GM21528 (cell line): ENCODE measurements around the gene PREB.

ENCODE experiments used
- ATAC-seq: cut with Tn5 transposase; IDR thresholded peaks from one replicate; pipeline ENCODE4 v1.9.1; 2021; ENCODE audit warnings: mild to moderate bottlenecking, moderate library complexity; ENCODE audit not compliant: unreplicated experiment, low FRiP score

The PREB gene

GRCh38 chr2:27154488-27154887, 20.1 kb upstream of the PREB start:
- ATAC-seq: no peak

DNA sequence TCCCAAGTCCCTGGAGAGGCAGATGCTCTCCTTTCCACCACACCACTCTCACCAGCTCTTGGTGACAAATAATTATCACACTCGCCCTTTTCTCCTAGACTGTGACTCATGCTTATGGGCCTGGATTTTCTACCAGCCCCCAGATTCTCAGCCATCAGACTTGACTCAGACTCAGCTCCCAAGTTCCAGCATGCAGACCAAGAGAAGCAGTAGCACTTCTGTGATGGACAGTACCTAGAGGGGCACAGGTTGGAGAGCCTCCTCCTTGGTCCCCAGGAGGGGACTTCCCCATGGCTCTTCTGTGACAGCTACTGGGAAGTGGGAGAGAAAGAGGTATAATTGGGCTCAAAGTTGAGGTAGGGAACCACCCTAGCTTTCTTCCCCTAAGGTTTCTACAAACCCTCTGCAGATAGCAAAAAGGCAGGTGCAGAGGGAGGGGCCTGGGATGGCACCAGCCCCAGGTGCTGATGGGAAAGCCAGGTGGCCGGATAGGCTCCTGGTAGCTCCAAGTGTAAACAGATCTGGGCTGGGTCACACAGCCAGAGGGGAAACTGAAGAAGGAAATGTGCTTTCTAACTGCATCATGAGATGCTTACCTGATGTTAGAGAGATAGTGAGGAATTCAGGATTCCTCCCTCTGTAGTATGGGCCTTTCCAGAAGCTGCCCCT, 18.5 kb upstream of the PREB start:
- no peak for ATAC-seq

DNA sequence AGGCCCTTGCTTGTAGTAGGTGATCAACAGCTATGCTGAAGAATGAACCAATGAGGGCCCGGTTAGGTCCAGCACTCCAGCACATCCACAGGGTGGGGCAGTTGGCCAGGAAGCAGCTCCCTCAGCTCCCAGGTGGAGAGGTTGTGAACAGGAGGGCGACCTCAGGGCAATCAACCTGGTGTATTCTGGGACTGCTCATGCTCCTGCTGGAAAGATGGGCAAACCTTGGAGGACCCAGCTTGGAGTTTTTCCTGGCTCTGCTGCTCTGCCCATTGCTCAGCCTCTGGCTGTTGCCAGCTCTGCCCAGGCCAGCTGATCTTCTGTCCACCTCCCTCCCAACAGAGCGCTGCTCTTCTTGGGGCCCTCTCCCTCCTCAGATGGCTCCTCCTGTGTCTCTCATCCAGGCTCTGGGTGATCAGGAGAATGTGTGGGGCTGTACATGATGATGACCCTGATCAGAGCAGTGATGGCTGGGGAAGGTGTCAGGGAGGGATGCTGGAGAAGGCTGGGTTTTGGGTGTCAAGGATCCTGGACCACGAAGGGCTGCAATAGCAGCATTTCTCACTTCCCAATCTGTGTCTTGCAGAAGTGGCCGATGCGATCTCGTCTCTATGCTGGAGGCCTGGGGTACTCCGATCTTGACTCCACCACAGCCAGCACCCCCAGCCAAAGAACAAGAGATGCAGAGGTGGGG, 17.8 kb upstream of the PREB start:
- ATAC-seq: no peak

GRCh38 chr2:27150639-27151230, 16.3 kb upstream of the PREB start:
- no peak for ATAC-seq

DNA sequence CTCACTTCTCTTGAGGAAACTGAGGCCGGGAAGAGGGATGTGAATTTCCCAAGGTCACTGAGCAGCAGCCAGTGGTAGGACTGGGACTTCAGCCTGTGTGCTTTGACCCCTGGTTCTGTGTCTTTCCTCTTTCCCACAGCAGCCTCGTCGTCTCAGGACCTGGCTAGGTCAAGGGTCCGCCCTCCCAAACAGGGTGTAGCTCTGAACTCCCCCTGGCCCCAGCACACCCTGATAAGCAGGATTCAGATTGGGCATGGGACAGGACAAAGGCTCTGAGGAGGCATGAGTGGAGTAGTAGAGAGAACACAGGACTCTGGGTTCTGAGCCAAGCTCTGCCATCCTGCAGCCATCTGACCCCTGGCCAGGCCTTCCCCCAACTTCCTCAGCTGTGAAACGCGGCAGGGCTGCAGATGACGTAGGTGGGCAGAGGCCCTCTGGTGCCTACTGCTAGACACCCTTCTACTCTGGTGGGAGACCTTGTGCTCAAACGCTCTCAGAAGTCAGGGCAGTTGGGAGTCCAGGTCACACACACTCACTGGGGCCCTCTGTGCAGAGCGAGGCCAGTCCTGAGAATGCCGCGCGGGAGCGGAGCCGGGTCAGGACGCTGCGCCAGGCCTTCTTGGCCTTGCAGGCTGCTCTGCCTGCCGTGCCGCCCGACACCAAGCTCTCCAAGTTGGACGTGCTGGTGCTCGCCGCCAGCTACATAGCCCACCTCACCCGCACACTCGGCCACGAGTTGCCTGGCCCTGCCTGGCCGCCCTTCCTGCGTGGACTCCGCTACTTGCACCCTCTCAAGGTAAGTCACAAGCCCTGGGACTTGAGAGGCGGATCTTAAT, 15.4 kb upstream of the PREB start:
- no peak for ATAC-seq

GRCh38 chr2:27148801-27149439, 14.5 kb upstream of the PREB start, which contains the start of gene TCF23:
Gene TCF23 (plus strand): TSS chr2:27149004. CDS start chr2:27149134, 130 bp downstream.
- no peak for ATAC-seq

DNA sequence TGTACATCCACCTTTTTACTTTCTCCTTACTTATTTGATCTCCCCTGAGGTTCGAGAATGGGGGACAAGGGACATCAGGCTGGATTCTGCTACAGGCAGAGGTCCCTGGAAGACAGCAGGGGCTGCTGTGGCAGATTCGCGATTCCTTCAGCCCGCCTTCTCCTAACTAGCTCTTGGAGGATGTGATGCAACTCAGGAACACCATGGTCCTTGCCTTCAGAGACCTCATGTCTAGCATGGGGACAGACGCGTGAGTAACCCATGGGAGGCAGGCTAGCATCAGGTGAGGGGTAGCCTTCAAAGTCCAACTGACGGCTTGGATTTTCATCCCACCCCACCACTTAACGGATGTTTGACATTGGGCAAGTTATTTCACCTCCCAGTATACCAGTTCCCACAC, 13.5 kb upstream of the PREB start:
- no peak for ATAC-seq

GRCh38 chr2:27145682-27146081, 11.2 kb upstream of the PREB start:
- ATAC-seq: no peak

- ATAC-seq: no peak
Measured at GRCh38 chr2:27143285-27143684, 8.8 kb upstream of the PREB start.

DNA sequence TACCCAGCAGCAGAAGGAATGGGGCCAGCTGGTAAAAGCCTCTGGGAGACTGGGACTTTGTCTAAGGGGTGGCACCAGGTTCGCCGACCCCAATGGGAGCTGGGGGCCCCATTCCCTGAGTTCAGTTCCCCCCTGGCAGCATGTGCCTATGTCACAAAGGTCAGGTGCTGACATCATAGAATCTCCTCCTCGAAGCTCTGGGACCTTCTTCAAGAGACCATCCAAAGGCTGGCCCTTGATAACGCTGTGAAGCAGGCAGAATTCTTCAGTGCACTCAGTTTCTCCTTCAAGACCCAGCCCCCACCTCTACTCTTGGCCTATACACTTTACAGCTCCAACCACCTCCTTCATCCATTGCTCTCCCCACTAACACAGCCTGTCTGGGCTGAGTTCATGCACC, 4.9 kb upstream of the PREB start, which contains the start of gene PRR30:
Gene PRR30, minus strand, starts transcription at position 101 of the 400 bp plus-strand sequence. CDS start 1,081 bp downstream, outside the sequence.
- ATAC-seq: no peak

DNA sequence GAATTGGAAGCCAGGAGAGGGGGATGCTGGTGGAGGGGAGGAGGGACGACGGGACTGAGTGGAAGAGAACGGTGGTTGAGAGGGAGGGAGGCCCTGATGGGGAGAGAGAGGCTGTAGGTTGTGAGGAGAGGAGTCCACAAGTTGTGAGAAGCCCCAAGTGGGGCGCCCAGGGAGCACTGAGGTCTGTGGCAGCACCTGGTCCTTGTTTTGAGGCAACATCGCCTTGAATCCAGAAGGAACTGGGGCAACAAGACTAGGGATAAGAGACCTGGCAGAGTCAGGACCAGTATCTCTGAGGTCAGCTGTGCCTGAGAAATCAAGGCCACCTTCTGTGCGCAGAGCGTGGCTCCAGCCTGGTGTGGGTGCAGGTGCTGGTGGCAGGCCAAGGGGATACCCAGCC, 3.7 kb upstream of the PREB start:
- no peak for ATAC-seq

DNA sequence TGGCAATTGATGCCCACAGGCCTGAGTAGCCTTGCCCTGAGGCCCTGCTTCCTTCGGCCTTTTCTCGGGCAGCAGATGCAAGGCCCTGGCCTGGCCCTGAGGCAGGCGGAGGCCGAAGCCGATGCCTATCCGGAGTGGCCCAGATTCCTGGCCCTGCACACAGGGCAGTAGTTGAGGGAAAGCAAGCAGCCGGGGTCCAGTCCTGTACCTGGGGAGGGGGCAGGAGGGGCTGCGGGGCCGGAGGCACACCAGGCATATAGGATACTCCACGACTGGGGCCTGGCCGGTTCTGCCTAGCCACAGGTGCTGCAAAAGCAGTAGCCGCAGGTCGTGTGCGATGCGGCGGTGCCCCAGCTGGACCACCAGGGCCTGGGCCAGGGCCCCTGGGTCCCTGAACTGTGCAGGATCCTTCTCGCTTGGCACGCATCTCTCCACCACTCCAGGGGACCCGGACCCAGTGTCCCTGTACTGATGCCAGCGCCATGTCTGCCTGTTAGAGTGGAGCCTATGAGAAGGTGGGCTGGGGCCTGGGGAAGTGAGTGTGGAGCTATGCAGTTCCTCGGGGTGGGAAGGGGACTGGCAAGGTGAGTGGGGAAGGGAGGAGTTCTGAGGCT, 3.0 kb upstream of the PREB start:
- no peak for ATAC-seq

GRCh38 chr2:27136751-27137150, 2.3 kb upstream of the PREB start:
- no peak for ATAC-seq

- ATAC-seq: no peak
Measured at GRCh38 chr2:27135478-27135955, 1.1 kb upstream of the PREB start.

DNA sequence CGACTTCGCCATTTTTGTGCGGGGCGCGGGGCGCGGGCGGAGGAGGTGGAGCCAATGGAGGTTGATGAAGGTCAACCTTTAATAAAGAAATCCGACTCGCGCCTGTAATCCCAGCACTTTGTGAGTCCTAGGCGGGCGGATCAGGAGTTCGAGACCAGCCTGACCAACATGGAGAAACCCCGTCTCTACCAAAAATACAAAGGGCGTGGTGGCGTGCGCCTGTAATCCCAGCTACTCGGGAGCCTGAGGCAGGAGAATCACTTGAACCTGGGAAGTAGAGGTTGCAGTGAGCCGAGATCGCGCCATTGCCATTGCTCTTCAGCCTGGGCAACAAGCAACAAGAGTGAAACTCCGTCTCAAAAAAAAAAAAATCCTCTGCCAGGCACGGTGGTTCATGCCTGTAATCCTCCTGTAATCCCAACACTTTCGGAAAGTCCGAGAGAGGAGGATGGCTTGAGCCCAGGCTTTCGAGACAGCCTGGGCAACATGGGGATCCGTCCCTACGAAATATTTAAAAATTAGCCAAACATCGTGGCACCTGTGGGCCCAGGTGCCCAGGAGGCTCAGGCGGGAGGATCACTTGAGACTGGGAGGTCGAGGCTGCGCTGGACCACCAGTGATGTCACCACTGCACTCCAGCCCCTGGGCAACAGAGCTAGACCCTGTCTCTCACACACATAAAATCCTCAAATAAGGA, 493 bp upstream of the PREB start:
- no peak for ATAC-seq

DNA sequence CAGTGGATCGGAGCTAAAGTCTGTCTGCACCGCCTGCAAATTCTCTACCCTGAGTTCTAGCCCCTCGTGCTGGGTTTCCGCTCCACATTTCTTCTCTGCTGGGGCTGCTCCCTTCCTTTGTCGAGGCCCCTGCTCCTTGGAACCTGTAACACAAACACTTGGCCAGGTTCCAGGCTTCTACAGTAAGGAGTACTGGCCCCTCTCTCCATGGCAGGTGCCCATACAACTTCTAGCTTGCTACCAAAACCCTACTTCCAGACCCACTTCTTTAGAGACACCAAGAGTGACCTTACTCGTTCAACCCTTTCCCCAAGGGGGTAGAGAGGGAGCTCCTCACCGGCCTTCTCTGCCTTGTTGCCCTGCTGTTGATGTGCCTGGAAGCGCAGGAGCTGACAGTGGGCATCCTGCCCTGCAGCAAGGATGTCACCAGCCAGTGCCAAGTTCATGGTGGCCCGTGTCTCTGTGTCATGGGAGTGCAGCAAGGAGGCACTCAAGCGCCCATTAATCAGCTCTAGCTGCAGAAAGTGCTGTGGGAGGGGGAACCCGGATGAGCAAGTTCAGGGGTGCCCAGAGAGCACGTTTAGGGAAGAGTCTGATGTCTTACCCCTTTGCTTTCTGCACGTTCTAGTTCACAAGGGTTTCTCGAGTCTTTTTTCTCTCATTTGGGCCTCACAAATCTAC, 1.1 kb downstream of the PREB start:
- no peak for ATAC-seq

- ATAC-seq: no peak
Measured at GRCh38 chr2:27131429-27131828, 3.0 kb downstream of the PREB start.

GRCh38 chr2:27130396-27130795, 4.0 kb downstream of the PREB start:
- ATAC-seq: no peak
